ENCODE measurements around the gene CFAP221. TPM values are rescaled to one million over a fixed set of nuclear protein-coding genes. Genes with fewer than 3 reads are reported as not detected.

Gene CFAP221
- total RNA-seq, 1 experiment from 2014 or later = 0.20 TPM

- H2BK12ac ChIP-seq (ENCODE audit: insufficient read length, low read depth, low read length) = no peak overlapping the region
- H3K4me1 Mint-ChIP-seq = no peaks in the 10 kb centered on the region; a peak in 1 of 4 replicates
These were observed 9.6 kb downstream of the CFAP221 start for GRCh38 chr2:119553687-119554344.

More at GRCh38 chr2:119553687-119554344, 9.6 kb downstream of the CFAP221 start:
- Histone ChIP-seq H2BK120ac (ENCODE audit: low read depth, low read length, poor library complexity, severe bottlenecking) (no peak overlapping the region), H3K18ac (ENCODE audit: insufficient read length, low read depth, low read length) (no peak overlapping the region), H2BK20ac (ENCODE audit: low read depth, low read length, poor library complexity, severe bottlenecking) (no peak overlapping the region), H4K91ac (ENCODE audit: insufficient read length, low read depth, low read length) (no peak overlapping the region), H3K23me2 (ENCODE audit: insufficient read length, low read depth, low read length, poor library complexity, severe bottlenecking) (no peaks in the 10 kb centered on the region), H4K8ac (replicated peaks; ENCODE audit: insufficient read length, low read depth, low read length) (no peak overlapping the region), H4K20me1 (ENCODE audit: control insufficient read depth, insufficient read depth, insufficient read length) (no peaks in the 10 kb centered on the region), H2AFZ (ENCODE audit: low read length) (no peak overlapping the region), H3K27ac (ENCODE audit: insufficient read length, low read depth, low read length) (no peak overlapping the region), H3K4ac (ENCODE audit: low read depth, low read length) (no peak overlapping the region), H3K9me3 (ENCODE audit: control insufficient read depth, low read depth, low read length) (no peaks in the 10 kb centered on the region), H3K79me1 (ENCODE audit: insufficient read depth, low read depth, low read length, poor library complexity, severe bottlenecking) (no peaks in the 10 kb centered on the region), H3K14ac (ENCODE audit: insufficient read depth, low read length) (no peak overlapping the region), H3T11ph (ENCODE audit: low read length) (no peak overlapping the region), H3K23ac (ENCODE audit: insufficient read length, low read depth, low read length) (no peak overlapping the region), H4K5ac (ENCODE audit: insufficient read length, low read depth, low read length) (no peak overlapping the region), H3K4me2 (ENCODE audit: insufficient read depth, insufficient read length, low read length) (no peak overlapping the region), H2AK5ac (ENCODE audit: insufficient read length, low read length) (no peak overlapping the region), H3K4me1 (ENCODE audit: insufficient read depth, low read length) (no peaks in the 10 kb centered on the region), H3K9ac (ENCODE audit: extremely low read depth, insufficient read length, low read length) (no peak overlapping the region), H2BK15ac (ENCODE audit: low read depth, low read length) (no peak overlapping the region), H2BK5ac (ENCODE audit: insufficient read length, low read length) (no peak overlapping the region), H3K79me2 (ENCODE audit: insufficient read depth, low read length) (no peaks in the 10 kb centered on the region), H3K27me3 (ENCODE audit: insufficient read depth, low read length) (no peaks in the 10 kb centered on the region), H3K56ac (ENCODE audit: insufficient read length, low read depth, low read length) (no peak overlapping the region)
- no peak for TF ChIP-seq CTCF (conservative IDR thresholded peaks at IDR 0.05)
- Mint-ChIP-seq H3K4me3 (no peak overlapping the region), H3K36me3 (ENCODE audit: insufficient read depth in 1 of 3, low read depth in 3 of 3) (no peaks in the 10 kb centered on the region), H3K27me3 (ENCODE audit: low read depth) (peaks cover 4% of the 10 kb centered on the region; the same call in 1 of the 2 replicates), H3K27ac (no peak overlapping the region), H3K9me3 (no peaks in the 10 kb centered on the region; a peak in 1 of 5 replicates)
- WGBS (ENCODE audit: extremely low coverage, insufficient read length, low lambda C conversion rate) = no CpG with 5 or more reads among the region's 7 CpGs
- no peak for DNase-seq

Measured in H9 (cell line).